ENCODE data around the gene CLOCK. TPM values are rescaled to one million over a fixed set of nuclear protein-coding genes. Genes with fewer than 3 reads are reported as not detected.

The CLOCK gene
- total RNA-seq, 1 experiment from 2014 or later, result 24.9 TPM

DNA sequence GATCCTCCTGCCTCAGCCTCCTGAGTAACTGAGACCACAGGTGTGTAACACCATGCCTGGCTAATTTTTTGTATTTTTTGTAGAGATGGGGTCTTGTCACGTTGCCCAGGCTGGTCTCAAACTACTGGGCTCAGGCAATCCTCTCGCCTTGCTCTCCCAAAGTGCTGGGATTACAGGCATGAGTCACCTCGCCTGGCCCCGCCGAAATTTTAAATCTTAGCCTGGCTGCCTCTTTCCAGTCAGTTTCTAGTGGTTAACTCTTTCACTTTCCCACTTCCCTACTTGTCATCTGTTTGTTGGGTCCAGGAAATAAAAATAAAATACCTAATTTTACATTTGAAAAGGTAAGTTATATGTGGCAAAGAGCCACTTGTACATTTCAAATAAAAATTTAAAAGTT is 88.5 kb downstream of the CLOCK start:
- TF ChIP-seq, protein P1, sequence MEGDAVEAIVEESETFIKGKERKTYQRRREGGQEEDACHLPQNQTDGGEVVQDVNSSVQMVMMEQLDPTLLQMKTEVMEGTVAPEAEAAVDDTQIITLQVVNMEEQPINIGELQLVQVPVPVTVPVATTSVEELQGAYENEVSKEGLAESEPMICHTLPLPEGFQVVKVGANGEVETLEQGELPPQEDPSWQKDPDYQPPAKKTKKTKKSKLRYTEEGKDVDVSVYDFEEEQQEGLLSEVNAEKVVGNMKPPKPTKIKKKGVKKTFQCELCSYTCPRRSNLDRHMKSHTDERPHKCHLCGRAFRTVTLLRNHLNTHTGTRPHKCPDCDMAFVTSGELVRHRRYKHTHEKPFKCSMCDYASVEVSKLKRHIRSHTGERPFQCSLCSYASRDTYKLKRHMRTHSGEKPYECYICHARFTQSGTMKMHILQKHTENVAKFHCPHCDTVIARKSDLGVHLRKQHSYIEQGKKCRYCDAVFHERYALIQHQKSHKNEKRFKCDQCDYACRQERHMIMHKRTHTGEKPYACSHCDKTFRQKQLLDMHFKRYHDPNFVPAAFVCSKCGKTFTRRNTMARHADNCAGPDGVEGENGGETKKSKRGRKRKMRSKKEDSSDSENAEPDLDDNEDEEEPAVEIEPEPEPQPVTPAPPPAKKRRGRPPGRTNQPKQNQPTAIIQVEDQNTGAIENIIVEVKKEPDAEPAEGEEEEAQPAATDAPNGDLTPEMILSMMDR (IDR thresholded peaks at IDR 0.05), result no peak
- TF ChIP-seq, protein P2, sequence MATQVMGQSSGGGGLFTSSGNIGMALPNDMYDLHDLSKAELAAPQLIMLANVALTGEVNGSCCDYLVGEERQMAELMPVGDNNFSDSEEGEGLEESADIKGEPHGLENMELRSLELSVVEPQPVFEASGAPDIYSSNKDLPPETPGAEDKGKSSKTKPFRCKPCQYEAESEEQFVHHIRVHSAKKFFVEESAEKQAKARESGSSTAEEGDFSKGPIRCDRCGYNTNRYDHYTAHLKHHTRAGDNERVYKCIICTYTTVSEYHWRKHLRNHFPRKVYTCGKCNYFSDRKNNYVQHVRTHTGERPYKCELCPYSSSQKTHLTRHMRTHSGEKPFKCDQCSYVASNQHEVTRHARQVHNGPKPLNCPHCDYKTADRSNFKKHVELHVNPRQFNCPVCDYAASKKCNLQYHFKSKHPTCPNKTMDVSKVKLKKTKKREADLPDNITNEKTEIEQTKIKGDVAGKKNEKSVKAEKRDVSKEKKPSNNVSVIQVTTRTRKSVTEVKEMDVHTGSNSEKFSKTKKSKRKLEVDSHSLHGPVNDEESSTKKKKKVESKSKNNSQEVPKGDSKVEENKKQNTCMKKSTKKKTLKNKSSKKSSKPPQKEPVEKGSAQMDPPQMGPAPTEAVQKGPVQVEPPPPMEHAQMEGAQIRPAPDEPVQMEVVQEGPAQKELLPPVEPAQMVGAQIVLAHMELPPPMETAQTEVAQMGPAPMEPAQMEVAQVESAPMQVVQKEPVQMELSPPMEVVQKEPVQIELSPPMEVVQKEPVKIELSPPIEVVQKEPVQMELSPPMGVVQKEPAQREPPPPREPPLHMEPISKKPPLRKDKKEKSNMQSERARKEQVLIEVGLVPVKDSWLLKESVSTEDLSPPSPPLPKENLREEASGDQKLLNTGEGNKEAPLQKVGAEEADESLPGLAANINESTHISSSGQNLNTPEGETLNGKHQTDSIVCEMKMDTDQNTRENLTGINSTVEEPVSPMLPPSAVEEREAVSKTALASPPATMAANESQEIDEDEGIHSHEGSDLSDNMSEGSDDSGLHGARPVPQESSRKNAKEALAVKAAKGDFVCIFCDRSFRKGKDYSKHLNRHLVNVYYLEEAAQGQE (IDR thresholded peaks at IDR 0.05; ENCODE audit: insufficient read depth in 1 of 2, low read depth in 2 of 2, low read length in 1 of 2), result no peak
- no peak for TF ChIP-seq POLR2AphosphoS5 (IDR thresholded peaks at IDR 0.05; ENCODE audit: low read depth, low read length)
- no peak for TF ChIP-seq SIN3A (IDR thresholded peaks at IDR 0.05; ENCODE audit: borderline replicate concordance, insufficient read depth, low read depth, low read length)
- TF ChIP-seq TCF7L2 (IDR thresholded peaks at IDR 0.05; ENCODE audit: low read depth, low read length), result no peak
- no peaks in the 10 kb centered on the region for H3K9me3 ChIP-seq (ENCODE audit: control insufficient read depth, insufficient read depth, low read depth, low read length)
- H3K36me3 ChIP-seq (ENCODE audit: control insufficient read depth, insufficient read depth, low read length), result peaks cover 6% of the 10 kb centered on the region; the same call in 1 of the 2 replicates
- ChIA-PET CTCF (no interaction called here), POLR2A (no interaction called here)
- no peak overlapping the region for H3K27ac ChIP-seq (ENCODE audit: low read length)
- DNase-seq (ENCODE audit: low read depth, low spot score), result no peak
- BruUV-seq (replicated peaks), result no TSS peak
- H3K4me3 ChIP-seq (ENCODE audit: low read depth in 2 of 2, low read length in 2 of 2), result no peak overlapping the region
- in situ Hi-C loops (cut with HindIII; ENCODE audit: low pct_unique_long_range_greater_than_20kb, low sequenced_read_pairs) (no loop called here), intact Hi-C loops (cut with micrococcal nuclease; ENCODE audit: unreplicated experiment) (no loop called here)
- ATAC-seq, result no peak
- no peaks in the 10 kb centered on the region for H3K4me1 ChIP-seq (ENCODE audit: control insufficient read depth, insufficient read depth, low read length)
- H3K27me3 ChIP-seq (ENCODE audit: control insufficient read depth, insufficient read depth, low read length), result no peaks in the 10 kb centered on the region

GRCh38 chr4:55450566-55450965 is 96.1 kb downstream of the CLOCK start:
- no TSS peak for BruUV-seq (replicated peaks)
- ChIA-PET POLR2A (no interaction called here), CTCF (no interaction called here)
- peaks cover 15% of the 10 kb centered on the region for H3K36me3 ChIP-seq (ENCODE audit: control insufficient read depth, insufficient read depth, low read length)
- TF ChIP-seq, protein P1 (IDR thresholded peaks at IDR 0.05), result no peak
- TF ChIP-seq TCF7L2 (IDR thresholded peaks at IDR 0.05; ENCODE audit: low read depth, low read length) (no peak), SIN3A (IDR thresholded peaks at IDR 0.05; ENCODE audit: borderline replicate concordance, insufficient read depth, low read depth, low read length) (no peak), POLR2AphosphoS5 (IDR thresholded peaks at IDR 0.05; ENCODE audit: low read depth, low read length) (no peak)
- TF ChIP-seq, protein P2 (IDR thresholded peaks at IDR 0.05; ENCODE audit: insufficient read depth in 1 of 2, low read depth in 2 of 2, low read length in 1 of 2), result no peak
- no peaks in the 10 kb centered on the region for H3K27me3 ChIP-seq (ENCODE audit: control insufficient read depth, insufficient read depth, low read length)
- H3K4me1 ChIP-seq (ENCODE audit: control insufficient read depth, insufficient read depth, low read length), result no peaks in the 10 kb centered on the region
- no peaks in the 10 kb centered on the region for H3K9me3 ChIP-seq (ENCODE audit: control insufficient read depth, insufficient read depth, low read depth, low read length)
- no peak overlapping the region for H3K27ac ChIP-seq (ENCODE audit: low read length)
- DNase-seq (ENCODE audit: low read depth, low spot score) (no peak), ATAC-seq (no peak)
- H3K4me3 ChIP-seq (ENCODE audit: low read depth in 2 of 2, low read length in 2 of 2), result no peak overlapping the region
- in situ Hi-C loops (cut with HindIII; ENCODE audit: low pct_unique_long_range_greater_than_20kb, low sequenced_read_pairs), result no loop called here
- intact Hi-C loops (cut with micrococcal nuclease; ENCODE audit: unreplicated experiment), result no loop called here

Data from Panc1 (cell line).